Measurements from ENCODE around the gene GSTM3.
"Not testable (repeated sequence)": the region's sequence is repeated elsewhere in the genome, so short reads cannot be mapped to it uniquely, and the experiment has no call there.

The GSTM3 gene

DNA sequence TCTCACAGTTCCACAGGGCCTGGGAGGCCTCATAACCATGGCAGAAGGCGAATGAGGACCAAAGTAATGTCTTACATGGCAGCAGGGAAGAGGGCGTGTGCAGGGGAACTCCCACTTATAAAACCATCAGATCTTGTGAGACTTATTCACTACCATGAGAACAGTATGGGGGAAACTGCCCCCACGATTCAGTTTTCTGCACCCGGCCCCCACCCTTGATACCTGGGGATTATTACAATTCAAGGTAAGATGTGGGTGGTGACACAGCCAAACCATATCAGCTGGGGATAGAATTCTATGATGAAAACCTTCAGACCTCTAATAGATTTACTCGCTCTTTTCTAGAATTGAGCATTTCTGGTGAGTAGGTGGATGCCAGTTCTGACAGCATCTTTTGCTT lies 46.4 kb downstream of the GSTM3 start:
- DNase-seq, result not testable (repeated sequence)

DNA sequence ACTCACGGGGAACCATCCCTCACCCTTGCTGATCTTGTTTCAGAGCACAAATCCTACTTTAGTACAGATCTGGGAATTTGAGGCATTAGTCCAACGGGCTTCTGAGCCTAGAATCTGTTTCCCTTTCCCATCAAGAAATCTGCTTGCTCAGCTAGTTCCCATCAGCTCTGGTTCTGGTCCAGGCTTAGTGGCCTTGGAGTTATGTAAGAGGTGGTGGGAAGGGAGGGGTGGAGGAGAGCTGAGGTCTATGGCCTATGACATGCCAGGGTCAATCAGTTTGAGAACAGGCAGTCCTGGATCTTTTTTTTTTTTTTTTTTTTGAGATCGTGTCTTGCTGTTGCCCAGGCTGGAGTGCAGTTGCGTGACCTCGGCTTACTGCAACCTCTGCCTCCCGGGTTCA lies 49.1 kb downstream of the GSTM3 start:
- DNase-seq, result no peak

DNA sequence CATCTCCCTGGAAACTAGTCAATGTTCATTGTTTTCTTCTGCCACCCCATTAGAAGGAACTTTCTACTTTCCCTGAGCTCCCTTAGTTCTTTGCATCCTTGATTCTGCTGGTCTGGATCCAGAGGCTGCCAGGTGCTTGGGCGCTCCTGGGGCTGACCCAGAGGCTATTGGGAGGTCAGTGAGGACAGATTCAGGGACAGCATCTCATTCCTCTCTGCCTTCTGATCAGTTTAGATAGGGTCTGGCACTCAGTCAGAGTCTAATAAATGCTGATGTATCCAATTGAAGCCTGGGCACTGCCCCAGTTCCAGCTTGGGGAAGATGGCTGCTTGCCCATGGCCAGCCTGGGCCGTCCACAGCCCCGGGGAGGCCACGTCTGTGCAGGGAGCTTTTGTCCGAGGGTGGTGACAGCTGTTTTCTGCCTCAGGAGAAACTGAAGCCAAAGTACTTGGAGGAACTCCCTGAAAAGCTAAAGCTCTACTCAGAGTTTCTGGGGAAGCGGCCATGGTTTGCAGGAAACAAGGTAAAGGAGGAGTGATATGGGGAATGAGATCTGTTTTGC lies 50.9 kb downstream of the GSTM3 start:
- DNase-seq, result no peak

DNA sequence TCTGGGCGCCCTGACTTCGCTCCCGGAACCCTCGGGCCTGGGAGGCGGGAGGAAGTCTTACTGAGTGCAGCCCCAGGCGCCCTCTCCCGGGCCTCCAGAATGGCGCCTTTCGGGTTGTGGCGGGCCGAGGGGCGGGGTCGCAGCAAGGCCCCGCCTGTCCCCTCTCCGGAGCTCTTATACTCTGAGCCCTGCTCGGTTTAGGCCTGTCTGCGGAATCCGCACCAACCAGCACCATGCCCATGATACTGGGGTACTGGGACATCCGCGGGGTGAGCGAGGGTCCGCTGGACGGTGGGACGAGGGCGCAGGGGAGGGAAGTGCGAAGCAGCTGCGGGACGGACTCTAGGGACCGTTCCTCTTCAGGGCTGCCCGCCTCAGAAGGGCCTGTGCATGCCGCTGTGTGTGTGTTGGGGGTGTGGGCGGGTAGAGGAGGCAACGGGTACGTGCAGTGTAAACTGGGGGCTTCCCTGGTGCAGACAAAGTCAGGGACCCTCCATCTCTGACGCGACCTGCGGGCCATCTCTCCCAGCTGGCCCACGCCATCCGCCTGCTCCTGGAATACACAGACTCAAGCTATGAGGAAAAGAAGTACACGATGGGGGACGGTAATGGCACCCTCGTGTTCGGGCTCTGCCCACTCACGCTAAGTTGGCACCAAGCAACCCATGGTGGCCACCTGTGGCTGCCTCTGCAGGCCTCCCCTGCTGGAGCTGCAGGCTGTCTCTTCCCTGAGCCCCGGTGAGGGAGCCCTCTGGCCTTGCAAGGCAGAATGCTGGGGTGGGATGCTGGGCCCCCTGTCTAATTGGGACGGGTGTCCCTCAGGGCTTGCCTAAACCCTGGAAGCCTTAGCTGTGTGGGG lies 53.0 kb downstream of the GSTM3 start, which contains the start of gene GSTM1:
Gene GSTM1, plus strand, starts transcription at position 177 of the 859 bp plus-strand sequence. Its CDS starts 57 bp downstream, at position 234.
- no peak for DNase-seq

DNA sequence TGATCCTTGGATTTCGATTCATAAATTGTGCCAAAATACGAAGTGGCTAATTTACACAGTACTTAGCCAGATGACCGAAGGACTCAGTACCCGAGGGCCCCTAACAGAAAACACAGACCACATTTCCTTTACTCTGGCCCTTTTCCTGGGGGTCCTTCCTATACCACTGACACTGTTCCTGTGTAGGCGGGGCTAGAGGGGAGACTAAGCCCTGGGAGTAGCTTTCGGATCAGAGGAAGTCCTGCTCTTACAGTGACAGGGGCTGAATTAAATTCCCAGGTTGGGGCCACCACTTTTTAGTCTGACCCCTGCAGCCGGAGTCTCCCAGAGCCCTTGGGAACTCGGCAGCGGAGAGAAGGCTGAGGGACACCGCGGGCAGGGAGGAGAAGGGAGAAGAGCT lies 53.7 kb downstream of the GSTM3 start:
- DNase-seq, result not testable (repeated sequence)

DNA sequence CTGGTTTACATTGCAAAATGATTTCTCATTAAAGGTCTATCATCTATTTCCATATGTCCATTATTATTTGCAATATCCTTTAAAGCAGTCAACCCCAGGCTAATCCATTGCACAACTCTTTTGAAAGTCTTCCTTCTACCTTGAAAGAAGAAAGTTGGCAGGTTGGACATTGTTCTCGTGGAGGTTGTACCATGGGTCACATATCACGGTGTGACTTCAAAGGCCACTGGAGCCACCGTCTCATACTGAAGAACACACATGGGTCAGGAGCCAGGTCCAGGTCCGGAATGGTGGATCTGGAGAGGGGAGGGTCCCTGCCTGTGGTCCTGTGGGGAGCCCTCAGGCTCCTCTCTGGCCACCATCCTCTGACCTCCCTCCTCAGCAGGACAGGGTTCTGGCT lies 54.9 kb downstream of the GSTM3 start:
- DNase-seq, result not testable (repeated sequence)

DNA sequence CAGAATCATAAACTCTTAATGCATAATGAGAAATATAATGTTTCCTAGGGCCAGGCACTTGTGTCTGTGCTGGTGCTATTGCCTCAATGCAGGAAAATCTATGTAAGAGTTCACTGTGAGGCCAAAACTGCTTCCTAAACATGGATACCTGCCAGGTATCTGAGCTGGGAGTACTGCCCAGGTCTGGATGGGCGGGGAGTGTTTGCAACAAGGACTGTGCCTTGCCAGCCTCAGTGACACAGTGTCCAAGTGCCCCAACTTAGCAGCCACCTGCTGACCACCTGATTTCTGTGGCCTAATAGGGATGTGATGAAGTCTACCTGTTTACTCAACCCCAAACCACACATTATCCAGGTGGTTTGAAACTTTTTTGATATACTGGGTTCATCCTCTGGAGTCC lies 55.4 kb downstream of the GSTM3 start:
- DNase-seq, result not testable (repeated sequence)

DNA sequence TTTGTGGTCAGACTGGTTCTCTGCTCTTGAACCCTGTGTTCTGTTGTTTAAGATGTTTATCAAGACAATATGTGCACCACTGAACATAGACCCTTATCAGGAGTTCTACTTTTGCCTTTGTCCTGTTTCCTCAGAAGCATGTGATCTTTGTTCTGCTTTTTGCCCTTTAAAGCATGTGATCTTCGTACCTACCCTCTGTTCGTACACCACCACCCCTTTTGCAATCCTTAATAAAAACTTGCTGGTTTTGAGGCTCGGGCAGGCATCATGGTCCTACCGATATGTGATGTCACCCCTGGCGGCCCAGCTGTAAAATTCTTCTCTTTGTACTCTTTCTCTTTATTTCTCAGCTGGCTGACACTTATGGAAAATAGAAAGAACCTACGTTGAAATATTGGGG lies 56.1 kb downstream of the GSTM3 start:
- DNase-seq, result not testable (repeated sequence)
